Measurements from ENCODE around the gene ORMDL2.
"Not testable (repeated sequence)": the region's sequence is repeated elsewhere in the genome, so short reads cannot be mapped to it uniquely, and the experiment has no call there.

ORMDL2 gene

GRCh38 chr12:55829967-55830600, 12.2 kb downstream of the ORMDL2 start:
- no peak for DNase-seq (ENCODE audit: low read depth)

- peak; percentile 31 for DNase-seq (ENCODE audit: low read depth)
These were observed 13.0 kb downstream of the ORMDL2 start for GRCh38 chr12:55830601-55831446.

GRCh38 chr12:55831447-55831815, 13.6 kb downstream of the ORMDL2 start:
- DNase-seq (ENCODE audit: low read depth) = no peak

GRCh38 chr12:55833056-55833455, 15.2 kb downstream of the ORMDL2 start:
- DNase-seq (ENCODE audit: low read depth) = no peak

GRCh38 chr12:55834400-55834799, 16.6 kb downstream of the ORMDL2 start:
- DNase-seq (ENCODE audit: low read depth) = not testable (repeated sequence)

GRCh38 chr12:55838361-55838760, 20.5 kb downstream of the ORMDL2 start:
- DNase-seq (ENCODE audit: low read depth) = no peak

- DNase-seq (ENCODE audit: low read depth) = no peak
These were observed 21.7 kb downstream of the ORMDL2 start for GRCh38 chr12:55839345-55840140.

- DNase-seq (ENCODE audit: low read depth) = no peak
These were observed 22.9 kb downstream of the ORMDL2 start for GRCh38 chr12:55840581-55841351.

GRCh38 chr12:55842681-55843429, 25.0 kb downstream of the ORMDL2 start, which contains the start of gene MMP19:
Gene MMP19 (minus strand): TSS chr12:55842936. CDS start chr12:55842830, 106 bp downstream.
- DNase-seq (ENCODE audit: low read depth) = no peak

GRCh38 chr12:55843431-55843830, 25.6 kb downstream of the ORMDL2 start:
- DNase-seq (ENCODE audit: low read depth) = no peak

- DNase-seq (ENCODE audit: low read depth) = no peak
These were observed 27.1 kb downstream of the ORMDL2 start for GRCh38 chr12:55844961-55845360.

GRCh38 chr12:55845361-55845760, 27.5 kb downstream of the ORMDL2 start:
- no peak for DNase-seq (ENCODE audit: low read depth)

GRCh38 chr12:55845785-55846496, 28.1 kb downstream of the ORMDL2 start:
- DNase-seq (ENCODE audit: low read depth) = no peak

- no peak for DNase-seq (ENCODE audit: low read depth)
These were observed 29.2 kb downstream of the ORMDL2 start for GRCh38 chr12:55847033-55847432.

GRCh38 chr12:55847603-55848291, 29.9 kb downstream of the ORMDL2 start:
- DNase-seq (ENCODE audit: low read depth) = no peak

- no peak for DNase-seq (ENCODE audit: low read depth)
These were observed 31.9 kb downstream of the ORMDL2 start for GRCh38 chr12:55849616-55850343.

- DNase-seq (ENCODE audit: low read depth) = no peak
These were observed 32.6 kb downstream of the ORMDL2 start for GRCh38 chr12:55850401-55850800.

GRCh38 chr12:55850893-55851292, 33.1 kb downstream of the ORMDL2 start:
- no peak for DNase-seq (ENCODE audit: low read depth)

- no peak for DNase-seq (ENCODE audit: low read depth)
These were observed 34.9 kb downstream of the ORMDL2 start for GRCh38 chr12:55852740-55853139.

Data from stimulated activated CD8-positive, alpha-beta memory T cell treated with anti-CD3 and anti-CD28 coated beads, Interleukin-7, amount 100 ng/mL, for 24 hours (primary cell).